IMR-90 (cell line): Measurements from ENCODE around the gene COL5A2.

ENCODE experiments used
- CEBPB ChIP-seq: IDR thresholded peaks from 2 replicates; pipeline ENCODE4 v1.6.1; 2012; ENCODE audit warnings: low read depth, low read length, improper control_type of control experiment
- CTCF ChIP-seq: conservative IDR thresholded peaks from 2 replicates; pipeline ENCODE4 v1.5.1; 2012; ENCODE audit warnings: mild to moderate bottlenecking, low read depth, low read length, improper control_type of control experiment
- POLR2A ChIP-seq: IDR thresholded peaks from 2 replicates; pipeline ENCODE4 v1.6.1; 2012; ENCODE audit warnings: mild to moderate bottlenecking, low read depth, low read length

GRCh38 chr2:189214484-189214883 lies 34.9 kb upstream of the COL5A2 start:
- TF ChIP-seq CTCF: no peak
- TF ChIP-seq CEBPB: no peak
- no peak for TF ChIP-seq POLR2A
